ENCODE results near the gene WNK3. TPM values are rescaled to one million over a fixed set of nuclear protein-coding genes. Genes with fewer than 3 reads are reported as not detected.

WNK3 gene
- total and polyA plus RNA-seq, 2 experiments from 2014 or later = 27.6 to 57.5 TPM

- TF ChIP-seq CTCF (conservative IDR thresholded peaks at IDR 0.05; ENCODE audit: low read depth in 2 of 2) (no peak), JUNB (IDR thresholded peaks at IDR 0.05; ENCODE audit: unreplicated experiment) (no peak), POLR2AphosphoS5 (IDR thresholded peaks at IDR 0.05; ENCODE audit: low read depth) (no peak), ZNF114 (CRISPR knock-in tag; IDR thresholded peaks at IDR 0.05) (no peak), STAT1 (IDR thresholded peaks at IDR 0.05; ENCODE audit: unreplicated experiment) (no peak), ZNF331 (CRISPR knock-in tag; IDR thresholded peaks at IDR 0.05; ENCODE audit: low read depth) (no peak), REST (IDR thresholded peaks at IDR 0.05; ENCODE audit: unreplicated experiment) (no peak), ETS1 (IDR thresholded peaks at IDR 0.05) (no peak)
Measured at GRCh38 chrX:54177306-54177705, 180.5 kb downstream of the WNK3 start (continued).

GRCh38 chrX:54173791-54174190 is 184.1 kb downstream of the WNK3 start:
- H3K79me2 ChIP-seq (replicated peaks; ENCODE audit: insufficient read depth) = peaks cover 32% of the 10 kb centered on the region
- H3K4me2 ChIP-seq = no peak overlapping the region
- Mint-ChIP-seq H3K9me3 (no peaks in the 10 kb centered on the region), H3K4me3 (no peak overlapping the region), H3K4me1 (no peaks in the 10 kb centered on the region), H3K36me3 (ENCODE audit: low read depth) (peaks cover 21% of the 10 kb centered on the region; the same call in 2 of the 3 replicates), H3K27me3 (ENCODE audit: insufficient read depth, low read depth, poor library complexity) (no peaks in the 10 kb centered on the region), H3K27ac (no peak overlapping the region)
- no peak overlapping the region for H2AFZ ChIP-seq
- no peak overlapping the region for H3K27ac ChIP-seq (ENCODE audit: low read depth)
- H4K20me1 ChIP-seq (replicated peaks; ENCODE audit: insufficient read depth) = no peaks in the 10 kb centered on the region; the same call in 1 of the 2 replicates
- no peaks in the 10 kb centered on the region for H3K27me3 ChIP-seq (ENCODE audit: insufficient read depth)
- DNase-seq (ENCODE audit: low spot score) (no peak), ATAC-seq (no peak)
- H3K4me1 ChIP-seq (ENCODE audit: insufficient read depth) = no peaks in the 10 kb centered on the region
- H3F3A ChIP-seq (replicated peaks; ENCODE audit: low read depth) = no peaks in the 10 kb centered on the region
- TF ChIP-seq CTCF (conservative IDR thresholded peaks at IDR 0.05; ENCODE audit: low read depth in 2 of 2) = no peak
- H3K9me2 ChIP-seq (ENCODE audit: insufficient read depth) = no peaks in the 10 kb centered on the region
- H3K36me3 ChIP-seq (ENCODE audit: insufficient read depth) = no peaks in the 10 kb centered on the region
- H3K4me3 ChIP-seq = no peak overlapping the region
